PC-3 (cell line): ENCODE measurements around the gene EDEM1. TPM values are rescaled to one million over a fixed set of nuclear protein-coding genes. Genes with fewer than 3 reads are reported as not detected.

Source experiments
- ATAC-seq: fragments of 200-7000 bp; cut with Tn5 transposase; 2 replicates; pipeline ENCODE4 v1.9.1; 2020; ENCODE audit warnings: mild to moderate bottlenecking, moderate library complexity
- BruUV-seq: library from RNA; stranded (reverse); fragments of 400-500 nt; replicated peaks from 2 replicates; lab custom pipeline; 2021; lab: Mats Ljungman, UMichigan
- CTCF ChIA-PET: fragments of 300-600 bp; sonication (Branson Sonifier 250); formaldehyde crosslinking; loops from one replicate; lab custom pipeline; 2022; ENCODE audit warnings: antibody characterized with exemption; lab: Charles Lee
- POLR2A ChIA-PET: fragments of 300-600 bp; sonication (Branson Sonifier 250); formaldehyde crosslinking; loops from one replicate; lab custom pipeline; 2022; ENCODE audit warnings: antibody characterized with exemption; ENCODE audit not compliant: unreplicated experiment; lab: Charles Lee
- DNase-seq: peaks from one replicate; pipeline ENCODE4 v3.0.0-alpha.2; 2015
- H2AFZ ChIP-seq: fragments of 300-600 bp; sonication (generic); 2 replicates; pipeline ENCODE4 v1.6.0; 2016; ENCODE audit warnings: antibody characterized with exemption, low read length
- H3F3A ChIP-seq: fragments of 300-600 bp; sonication (generic); one replicate; pipeline ENCODE4 v1.6.0; 2017; ENCODE audit warnings: antibody characterized with exemption, low read length, control low read depth, mild to moderate bottlenecking; ENCODE audit not compliant: unreplicated experiment
- H3K27ac ChIP-seq: fragments of 300-600 bp; sonication (generic); 2 replicates; pipeline ENCODE4 v1.5.1; 2016; ENCODE audit warnings: mild to moderate bottlenecking, low read length
- H3K27me3 ChIP-seq: fragments of 300-600 bp; sonication (generic); 2 replicates; pipeline ENCODE4 v1.6.1; 2016; ENCODE audit warnings: low read length, mixed read lengths
- H3K36me3 ChIP-seq: fragments of 300-600 bp; sonication (generic); 2 replicates; pipeline ENCODE4 v1.6.1; 2016; ENCODE audit warnings: low read depth, mixed run types, low read length, mixed read lengths
- H3K4me1 ChIP-seq: fragments of 300-600 bp; sonication (generic); 2 replicates; pipeline ENCODE4 v1.5.1; 2016; ENCODE audit warnings: low read length; ENCODE audit not compliant: insufficient read depth
- H3K4me2 ChIP-seq: fragments of 300-600 bp; sonication (generic); 2 replicates; pipeline ENCODE4 v1.6.0; 2016; ENCODE audit warnings: low read length
- H3K4me3 ChIP-seq: fragments of 300-600 bp; sonication (generic); 2 replicates; pipeline ENCODE4 v1.5.1; 2016; ENCODE audit warnings: mild to moderate bottlenecking, low read length, mixed read lengths
- H3K79me2 ChIP-seq: fragments of 300-600 bp; sonication (generic); 2 replicates; pipeline ENCODE4 v1.6.1; 2017; ENCODE audit warnings: low read length, mixed read lengths
- H3K9ac ChIP-seq: fragments of 300-600 bp; sonication (generic); 2 replicates; pipeline ENCODE4 v1.6.0; 2016; ENCODE audit warnings: mild to moderate bottlenecking, low read length
- H3K9me2 ChIP-seq: fragments of 300-600 bp; sonication (generic); replicated peaks from 2 replicates; pipeline ENCODE4 v1.6.1; 2016; ENCODE audit warnings: mixed run types, low read length, mixed read lengths
- H3K9me3 ChIP-seq: fragments of 300-600 bp; sonication (generic); 2 replicates; pipeline ENCODE4 v1.6.1; 2016; ENCODE audit warnings: low read length, mixed read lengths
- H4K20me1 ChIP-seq: fragments of 300-600 bp; sonication (generic); 2 replicates; pipeline ENCODE4 v1.6.1; 2016; ENCODE audit warnings: low read length, mixed read lengths
- CTCF ChIP-seq: fragments of 300-600 bp; sonication (generic); conservative IDR thresholded peaks from 2 replicates; pipeline ENCODE4 v1.5.1; 2017; ENCODE audit warnings: antibody characterized with exemption, low read depth, mild to moderate bottlenecking, low read length
- EZH2 ChIP-seq: fragments of 300-600 bp; sonication (generic); IDR thresholded peaks from one replicate; pipeline ENCODE4 v1.6.1; 2017; ENCODE audit warnings: antibody characterized with exemption, mild to moderate bottlenecking, low read length; ENCODE audit not compliant: unreplicated experiment
- EZH2phosphoT487 ChIP-seq: fragments of 300-600 bp; sonication (generic); IDR thresholded peaks from 2 replicates; pipeline ENCODE4 v1.6.1; 2018; ENCODE audit warnings: mild to moderate bottlenecking, antibody characterized with exemption, low read length, borderline replicate concordance
- intact Hi-C: fragments of 100-400 bp; cut with micrococcal nuclease; formaldehyde crosslinking; loops from 2 replicates; pipeline ENCODE4 v1.9.0; 2023
- total RNA-seq: library from RNA; depleted of rRNA; stranded (reverse); fragments of >200 nt; gene quantifications from 2 replicates; pipeline ENCODE4 v1.2.3, GENCODE V29; 2014

Gene EDEM1
- total RNA-seq, 1 experiment from 2014 or later, result 39.4 TPM

- no peaks in the 10 kb centered on the region for H3F3A ChIP-seq
- no TSS peak for BruUV-seq
These were observed 31.7 kb downstream of the EDEM1 start for GRCh38 chr3:5219216-5219615.

GRCh38 chr3:5220193-5220592 lies 32.7 kb downstream of the EDEM1 start:
- no peak overlapping the region for H3K27ac ChIP-seq
- no peaks in the 10 kb centered on the region for H3F3A ChIP-seq
- no TSS peak for BruUV-seq
- H3K4me2 ChIP-seq, result no peak overlapping the region
- H3K4me3 ChIP-seq, result no peak overlapping the region
- H3K4me1 ChIP-seq, result no peaks in the 10 kb centered on the region
- H3K27me3 ChIP-seq, result no peaks in the 10 kb centered on the region
- H3K79me2 ChIP-seq, result no peaks in the 10 kb centered on the region
- POLR2A ChIA-PET, result no interaction called here
- H3K9me2 ChIP-seq, result no peaks in the 10 kb centered on the region
- no peak overlapping the region for H3K9ac ChIP-seq
- no peaks in the 10 kb centered on the region for H4K20me1 ChIP-seq
- no peaks in the 10 kb centered on the region for H3K9me3 ChIP-seq
- no peak for ATAC-seq
- TF ChIP-seq EZH2phosphoT487 (no peak), EZH2 (no peak), CTCF (no peak)
- intact Hi-C loops, result loop anchor here (10.0 kb wide), 2 partner anchors 205 to 1585 kb away; no protein-coding TSS in a partner anchor
- H2AFZ ChIP-seq, result no peak overlapping the region
- peaks cover 8% of the 10 kb centered on the region; the same call in 1 of the 2 replicates for H3K36me3 ChIP-seq
- CTCF ChIA-PET, result no interaction called here
- DNase-seq, result no peak

More at GRCh38 chr3:5219216-5219615, 31.7 kb downstream of the EDEM1 start:
- no peak for TF ChIP-seq EZH2
- TF ChIP-seq EZH2phosphoT487, result no peak
- TF ChIP-seq CTCF, result no peak
- ChIA-PET CTCF (no interaction called here), POLR2A (interaction anchor here (0.6 kb wide), 1 partner anchor 93 kb away, joined by 3 read pairs; no protein-coding TSS in a partner anchor)
- no peaks in the 10 kb centered on the region for H3K4me1 ChIP-seq
- H3K27ac ChIP-seq, result no peak overlapping the region
- peaks cover 14% of the 10 kb centered on the region; the same call in 1 of the 2 replicates for H3K36me3 ChIP-seq
- H3K9me3 ChIP-seq, result no peaks in the 10 kb centered on the region
- no peaks in the 10 kb centered on the region for H4K20me1 ChIP-seq
- H3K9ac ChIP-seq, result no peak overlapping the region
- H3K27me3 ChIP-seq, result no peaks in the 10 kb centered on the region
- H3K4me2 ChIP-seq, result no peak overlapping the region
- DNase-seq (no peak), ATAC-seq (no peak)
- intact Hi-C loops, result no loop called here
- no peak overlapping the region for H3K4me3 ChIP-seq
- H3K79me2 ChIP-seq, result no peaks in the 10 kb centered on the region
- H2AFZ ChIP-seq, result no peak overlapping the region
- no peaks in the 10 kb centered on the region for H3K9me2 ChIP-seq

GRCh38 chr3:5220667-5221431 lies 33.3 kb downstream of the EDEM1 start:
- Histone ChIP-seq H3K9ac (no peak overlapping the region), H4K20me1 (no peaks in the 10 kb centered on the region), H3K9me2 (no peaks in the 10 kb centered on the region), H3K4me3 (no peak overlapping the region), H3K4me2 (no peak overlapping the region), H3K27ac (no peak overlapping the region), H3K36me3 (peaks cover 8% of the 10 kb centered on the region; the same call in 1 of the 2 replicates), H2AFZ (no peak overlapping the region), H3K79me2 (no peaks in the 10 kb centered on the region), H3K4me1 (no peaks in the 10 kb centered on the region), H3K9me3 (no peaks in the 10 kb centered on the region), H3K27me3 (no peaks in the 10 kb centered on the region), H3F3A (no peaks in the 10 kb centered on the region)
- ChIA-PET POLR2A (no interaction called here), CTCF (no interaction called here)
- DNase-seq (no peak), ATAC-seq (peak; percentile 11; the same call in 1 of the 2 replicates)
- TSS peak; percentile 1 for BruUV-seq
- intact Hi-C loops, result loop anchor here (10.0 kb wide), 2 partner anchors 204 to 1584 kb away; no protein-coding TSS in a partner anchor
- TF ChIP-seq CTCF (no peak), EZH2phosphoT487 (no peak), EZH2 (no peak)
